T47D (cell line): ENCODE measurements around the gene MTHFD1L.

Source experiments
- DNase-seq, 2 experiments: peaks; one replicate each; pipeline versions ENCODE4 v3.0.0 to v3.0.0-alpha.2; 2011 to 2012; ENCODE audit warnings: low read depth in 1 of 2, low spot score in 1 of 2
- JUND ChIP-seq: IDR thresholded peaks from 2 replicates; pipeline ENCODE4 v1.6.1; 2012; ENCODE audit warnings: low read depth
- in situ Hi-C: cut with HindIII; loops from 2 replicates; pipeline ENCODE4 v1.10.0; 2016; ENCODE audit warnings: low sequenced_read_pairs, low pct_unique_long_range_greater_than_20kb

The MTHFD1L gene

DNA sequence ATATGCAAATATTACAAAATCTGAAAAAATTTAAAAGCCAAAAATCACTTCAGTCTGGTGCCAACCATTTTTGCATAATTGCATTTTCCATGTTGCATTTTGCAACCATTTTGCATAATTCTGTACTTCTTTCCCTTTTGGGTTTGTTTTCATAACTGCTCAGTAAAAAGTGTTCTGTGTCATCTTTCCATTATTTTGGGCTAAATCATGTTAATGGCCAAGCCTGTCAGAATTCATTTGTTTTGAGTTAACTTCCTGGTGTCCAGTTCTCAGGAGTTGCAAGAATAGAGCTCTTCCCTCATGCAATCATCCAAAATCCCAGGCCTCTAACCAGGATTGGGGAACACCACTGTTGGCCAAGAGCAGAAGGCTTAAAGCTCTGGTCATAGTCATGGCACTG lies 133.6 kb downstream of the MTHFD1L start:
- DNase-seq, result no peak
- TF ChIP-seq JUND, result no peak
- in situ Hi-C loops, result no loop called here

DNA sequence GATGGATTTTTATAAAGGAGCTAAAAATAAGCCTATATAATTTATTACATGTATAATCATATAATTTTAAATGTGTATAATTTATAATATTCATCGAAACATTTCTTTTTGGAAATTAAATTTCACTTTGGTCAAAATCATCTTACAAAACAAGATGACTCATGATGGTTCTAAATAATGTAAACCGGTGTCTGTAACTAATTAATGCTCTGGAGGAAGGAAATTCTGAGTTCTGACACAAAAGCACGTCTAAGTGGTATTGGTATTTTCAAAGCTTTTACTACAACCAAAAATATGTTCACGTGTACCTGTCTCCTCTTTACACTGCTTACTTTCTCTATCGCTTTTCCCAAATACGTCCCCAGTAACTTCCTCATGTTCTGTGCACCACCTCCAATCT lies 134.1 kb downstream of the MTHFD1L start:
- no peak for TF ChIP-seq JUND
- in situ Hi-C loops, result no loop called here
- DNase-seq, result no peak

DNA sequence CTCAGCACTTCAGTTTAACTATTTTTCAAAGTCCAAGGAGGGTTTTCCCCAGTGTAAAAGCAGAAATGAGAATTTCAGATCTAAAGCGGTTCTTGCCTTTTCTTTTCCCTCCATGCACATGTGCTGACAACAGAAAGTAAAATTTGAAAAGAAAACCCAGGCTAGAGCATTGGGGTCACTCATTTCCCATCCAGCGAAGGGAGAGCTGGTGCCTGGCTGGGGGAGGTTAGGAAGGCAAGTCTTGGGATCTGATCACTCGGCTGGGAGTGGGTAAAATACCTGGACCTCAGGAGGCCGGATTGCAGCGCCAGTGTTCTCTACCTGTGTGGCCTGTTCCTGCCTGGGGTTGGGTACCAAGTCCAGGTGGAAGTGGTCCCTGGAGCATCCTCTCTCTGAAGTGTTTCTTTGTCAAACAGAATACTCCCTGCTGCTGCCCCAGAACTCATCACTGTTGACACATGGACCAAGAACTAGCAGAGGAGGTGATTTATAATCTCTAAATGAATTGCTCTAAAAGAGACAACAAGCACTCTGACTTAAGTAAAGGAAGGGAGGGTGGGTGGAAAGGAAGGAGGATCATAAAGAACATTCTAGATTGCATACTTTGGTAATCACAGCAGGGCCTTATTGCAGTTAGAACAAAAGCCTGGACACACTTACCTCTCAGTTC lies 136.0 kb downstream of the MTHFD1L start:
- DNase-seq, result no peak
- in situ Hi-C loops, result no loop called here
- TF ChIP-seq JUND, result no peak

DNA sequence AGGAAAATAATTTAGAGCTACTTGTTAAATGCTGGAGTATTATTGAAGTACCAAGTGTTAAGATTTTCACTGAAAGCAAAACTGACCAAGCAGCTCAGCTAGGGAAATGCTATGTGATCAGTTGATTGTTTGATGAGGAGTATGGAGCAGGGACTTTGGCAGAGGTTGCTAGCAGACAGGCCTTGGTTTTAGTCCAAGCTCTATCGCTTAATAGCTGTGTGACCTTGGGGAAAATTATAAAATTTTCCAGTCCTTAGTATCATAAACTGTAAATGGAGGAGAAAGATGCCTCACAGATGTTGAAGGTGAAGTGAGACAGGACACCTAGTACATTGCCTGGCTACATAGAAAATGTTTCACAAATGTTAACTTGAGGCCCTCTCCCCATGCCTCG lies 136.6 kb downstream of the MTHFD1L start:
- DNase-seq, result no peak
- in situ Hi-C loops, result no loop called here
- no peak for TF ChIP-seq JUND

DNA sequence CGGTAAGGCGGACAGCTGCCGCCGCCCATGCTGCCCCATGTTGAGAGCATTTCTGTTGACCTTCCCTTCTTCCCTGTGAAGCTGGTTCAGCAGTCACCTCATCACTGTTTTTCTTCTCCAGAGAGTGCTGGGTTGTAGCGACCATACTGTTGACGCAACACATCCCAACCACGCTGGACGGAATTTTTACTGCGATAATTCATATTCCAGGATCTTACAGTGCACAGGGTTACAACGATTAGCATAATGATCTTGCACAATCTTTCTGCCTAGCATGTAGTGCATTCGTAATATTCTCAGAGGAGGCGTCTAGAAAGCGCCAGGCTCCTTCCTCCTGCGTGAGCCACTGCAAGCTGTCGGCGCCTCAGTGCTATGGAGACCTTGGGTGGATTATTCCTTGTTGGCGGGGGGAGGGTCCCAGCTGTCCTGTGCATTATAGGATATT lies 137.0 kb downstream of the MTHFD1L start:
- DNase-seq, result no peak
- in situ Hi-C loops, result no loop called here
- no peak for TF ChIP-seq JUND

DNA sequence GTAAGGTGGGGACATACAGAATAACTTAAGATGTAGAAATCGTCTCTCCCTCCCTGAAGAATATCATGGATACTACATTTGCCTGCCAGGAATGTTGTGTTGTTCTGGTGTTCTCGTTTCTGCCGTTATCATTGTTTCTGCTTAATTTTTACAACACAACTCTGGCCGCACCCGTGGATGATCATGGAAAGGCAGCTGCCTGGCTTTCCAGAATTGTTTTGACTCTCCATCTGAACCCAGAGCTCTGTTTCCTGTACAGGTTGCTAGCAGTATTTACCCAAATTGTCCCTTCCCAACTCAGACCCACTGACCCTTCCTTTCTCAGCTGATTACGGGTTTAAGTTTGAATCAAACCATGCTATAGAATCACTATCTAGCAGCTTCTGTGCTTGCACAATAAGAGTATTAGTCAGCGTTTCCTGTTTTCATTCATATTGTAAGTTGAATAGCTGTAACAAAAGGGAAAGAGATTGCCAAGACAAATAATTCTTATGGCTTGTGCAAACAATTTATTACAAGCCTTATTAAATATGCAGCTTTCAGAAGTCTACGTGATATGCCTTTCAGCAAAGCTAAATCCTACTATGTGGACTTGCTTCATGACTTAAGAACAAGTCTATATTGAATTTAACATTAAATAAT lies 139.0 kb downstream of the MTHFD1L start:
- TF ChIP-seq JUND, result no peak
- in situ Hi-C loops, result no loop called here
- DNase-seq, result peak in 1 of 2 experiments; percentile 36

DNA sequence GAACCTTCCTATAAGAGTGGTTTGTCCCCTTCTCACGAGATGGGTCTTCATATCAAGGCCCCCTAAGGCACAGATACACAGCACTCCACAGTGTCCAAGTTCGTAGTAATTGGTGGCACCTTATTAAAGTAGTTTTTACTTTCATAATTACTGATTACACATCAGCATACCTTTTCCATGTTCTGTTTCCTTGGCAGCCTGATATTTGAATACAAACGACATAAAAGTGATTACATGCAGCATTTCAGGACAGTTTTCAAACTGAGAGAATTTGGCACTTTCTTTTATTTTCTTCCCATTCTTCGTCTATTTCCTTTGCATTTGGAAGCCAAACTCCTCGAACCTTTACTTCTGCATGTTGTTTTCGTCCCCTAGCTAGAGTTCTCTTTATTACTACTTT lies 139.7 kb downstream of the MTHFD1L start:
- in situ Hi-C loops, result no loop called here
- no peak for TF ChIP-seq JUND
- no peak for DNase-seq

DNA sequence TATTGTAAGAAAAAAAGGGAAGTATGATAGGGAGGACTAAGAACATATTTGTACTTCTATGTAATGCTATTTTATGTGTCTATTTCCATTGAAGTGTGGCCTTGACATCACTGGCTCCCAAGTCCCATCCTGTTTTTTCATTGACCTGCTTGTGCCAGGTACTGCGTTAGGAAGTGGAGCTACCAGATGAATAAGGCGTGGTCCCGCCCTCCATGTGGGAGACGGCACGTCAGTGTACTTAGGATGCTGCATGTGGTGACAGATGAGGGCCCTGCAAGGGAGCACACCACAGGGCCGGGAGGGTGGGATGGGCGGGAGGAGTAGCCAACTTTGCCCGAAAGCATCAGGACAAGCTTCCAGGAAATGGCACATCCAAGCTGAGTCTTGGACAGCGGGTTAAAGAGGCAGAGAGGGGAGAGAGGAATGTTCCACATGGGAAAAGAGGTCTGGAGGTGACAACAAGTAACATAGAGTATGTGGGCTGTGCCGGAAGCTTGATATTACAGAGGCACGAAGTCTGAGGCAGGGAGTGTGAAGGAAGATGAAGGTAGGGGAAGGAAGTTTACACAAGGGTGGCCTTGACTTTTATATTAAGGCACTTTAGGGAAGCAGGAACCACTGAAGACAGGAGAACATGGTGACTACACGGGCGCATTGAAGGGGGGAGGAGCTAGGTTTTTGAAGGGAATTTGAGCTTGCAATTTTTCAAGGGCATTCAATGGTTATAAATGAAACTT lies 140.6 kb downstream of the MTHFD1L start:
- no peak for TF ChIP-seq JUND
- in situ Hi-C loops, result no loop called here

DNA sequence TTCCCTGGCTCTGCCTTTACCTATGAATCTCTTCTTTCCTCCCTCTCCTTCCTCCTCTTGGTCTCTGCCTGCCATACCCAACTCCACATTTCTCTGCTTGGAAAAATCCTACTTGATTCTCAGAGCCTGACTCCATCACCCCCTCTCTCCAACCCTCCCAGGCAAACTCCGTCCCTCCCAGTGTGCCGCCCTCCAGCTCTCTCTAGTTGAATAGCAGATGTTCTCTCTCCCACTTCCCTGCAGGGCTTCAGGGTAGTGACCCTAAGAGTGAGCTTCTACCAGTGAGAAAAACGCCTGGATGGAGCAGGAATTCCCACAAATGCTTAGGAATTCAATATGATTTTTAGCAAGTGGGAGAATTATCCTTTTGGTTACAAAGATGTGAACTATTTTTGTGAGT lies 141.6 kb downstream of the MTHFD1L start:
- TF ChIP-seq JUND, result no peak
- in situ Hi-C loops, result no loop called here

More for the DNA sequence above, 140.6 kb downstream of the MTHFD1L start:
- DNase-seq, result no peak

DNA sequence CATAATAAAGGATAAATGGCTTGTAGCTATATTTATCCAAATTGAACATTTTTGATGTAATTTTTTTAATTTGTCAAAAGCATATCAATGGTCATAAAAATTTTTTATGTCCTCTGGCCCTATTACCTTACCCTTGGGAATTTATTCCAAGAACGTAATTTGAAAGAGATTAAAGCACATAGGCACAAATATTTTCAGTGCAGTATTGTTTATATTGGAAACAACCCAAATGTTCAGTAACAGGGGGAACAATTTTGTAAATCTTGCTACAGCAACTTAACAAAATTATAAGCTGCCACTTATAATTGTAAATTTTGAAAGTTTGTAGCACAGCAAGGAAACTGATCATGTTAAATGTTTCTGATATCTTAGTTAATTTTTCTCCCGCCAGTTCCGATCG lies 142.4 kb downstream of the MTHFD1L start:
- TF ChIP-seq JUND, result no peak
- DNase-seq, result no peak
- in situ Hi-C loops, result no loop called here

More for the DNA sequence above, 141.6 kb downstream of the MTHFD1L start:
- DNase-seq, result no peak

DNA sequence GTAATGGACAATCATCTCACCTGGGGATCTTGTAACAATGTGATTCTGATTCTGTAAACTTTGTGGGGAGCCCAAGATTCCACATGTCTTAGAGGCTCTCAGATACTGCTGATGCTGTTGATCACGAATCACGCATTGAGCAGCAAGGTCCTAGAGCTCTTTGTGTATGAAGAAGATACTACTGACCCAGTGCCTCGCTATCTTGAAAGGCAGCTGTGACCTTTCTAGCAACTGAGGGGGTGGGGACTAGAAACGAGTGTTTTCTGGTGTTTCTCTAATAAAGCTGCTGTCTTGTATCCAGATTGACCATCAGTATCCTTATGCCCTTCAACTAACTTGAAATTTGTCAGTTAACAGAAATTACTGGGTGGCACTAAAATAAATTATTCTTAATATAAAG lies 142.9 kb downstream of the MTHFD1L start:
- TF ChIP-seq JUND, result no peak
- DNase-seq, result no peak
- in situ Hi-C loops, result no loop called here

DNA sequence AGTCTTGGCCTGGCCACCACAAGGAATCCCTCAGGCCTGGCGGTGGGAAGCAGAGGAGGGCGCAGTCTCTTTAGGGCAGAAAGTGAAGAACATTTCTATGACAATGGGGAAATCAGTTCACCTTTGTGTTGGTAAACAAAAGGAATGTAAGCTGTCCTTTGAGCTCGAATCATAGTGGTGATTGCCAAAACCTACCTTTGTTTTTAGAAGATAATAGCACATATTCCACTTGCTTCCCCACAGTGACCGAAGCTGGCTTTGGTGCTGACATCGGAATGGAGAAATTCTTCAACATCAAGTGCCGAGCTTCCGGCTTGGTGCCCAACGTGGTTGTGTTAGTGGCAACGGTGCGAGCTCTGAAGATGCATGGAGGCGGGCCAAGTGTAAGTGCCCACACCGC lies 144.1 kb downstream of the MTHFD1L start:
- in situ Hi-C loops, result no loop called here
- DNase-seq, result no peak
- TF ChIP-seq JUND, result no peak

DNA sequence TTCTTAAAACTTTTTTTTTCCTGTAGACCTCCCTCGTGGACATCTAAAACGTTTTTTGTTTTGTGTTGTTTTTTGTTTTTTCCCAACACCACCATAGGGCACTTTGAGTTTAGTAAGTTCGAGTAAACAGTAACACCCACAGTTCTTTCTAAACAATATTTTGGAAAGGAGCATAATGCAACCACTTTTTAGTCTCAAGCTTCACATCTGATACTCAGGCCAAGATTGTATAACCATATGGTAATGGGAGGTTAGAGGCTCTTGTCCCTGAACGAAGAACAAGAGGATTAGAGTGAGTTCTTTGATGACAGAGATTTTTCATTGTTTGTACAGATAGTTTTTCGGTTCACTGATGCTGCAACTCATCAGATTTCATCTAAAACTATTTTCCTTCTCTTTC lies 144.6 kb downstream of the MTHFD1L start:
- no peak for DNase-seq
- in situ Hi-C loops, result no loop called here
- no peak for TF ChIP-seq JUND
